HG03378 (cell line): ENCODE results near the gene NIPSNAP3A.
A peak's percentile ranks its signal among the peaks of the same experiment; 100 is the strongest.
"Not testable (repeated sequence)": the region's sequence is repeated elsewhere in the genome, so short reads cannot be mapped to it uniquely, and the experiment has no call there.

Source experiments
- ATAC-seq: cut with Tn5 transposase; IDR thresholded peaks from one replicate; pipeline ENCODE4 v1.9.1; 2021; ENCODE audit warnings: mild to moderate bottlenecking, moderate library complexity; ENCODE audit not compliant: unreplicated experiment

The NIPSNAP3A gene

DNA sequence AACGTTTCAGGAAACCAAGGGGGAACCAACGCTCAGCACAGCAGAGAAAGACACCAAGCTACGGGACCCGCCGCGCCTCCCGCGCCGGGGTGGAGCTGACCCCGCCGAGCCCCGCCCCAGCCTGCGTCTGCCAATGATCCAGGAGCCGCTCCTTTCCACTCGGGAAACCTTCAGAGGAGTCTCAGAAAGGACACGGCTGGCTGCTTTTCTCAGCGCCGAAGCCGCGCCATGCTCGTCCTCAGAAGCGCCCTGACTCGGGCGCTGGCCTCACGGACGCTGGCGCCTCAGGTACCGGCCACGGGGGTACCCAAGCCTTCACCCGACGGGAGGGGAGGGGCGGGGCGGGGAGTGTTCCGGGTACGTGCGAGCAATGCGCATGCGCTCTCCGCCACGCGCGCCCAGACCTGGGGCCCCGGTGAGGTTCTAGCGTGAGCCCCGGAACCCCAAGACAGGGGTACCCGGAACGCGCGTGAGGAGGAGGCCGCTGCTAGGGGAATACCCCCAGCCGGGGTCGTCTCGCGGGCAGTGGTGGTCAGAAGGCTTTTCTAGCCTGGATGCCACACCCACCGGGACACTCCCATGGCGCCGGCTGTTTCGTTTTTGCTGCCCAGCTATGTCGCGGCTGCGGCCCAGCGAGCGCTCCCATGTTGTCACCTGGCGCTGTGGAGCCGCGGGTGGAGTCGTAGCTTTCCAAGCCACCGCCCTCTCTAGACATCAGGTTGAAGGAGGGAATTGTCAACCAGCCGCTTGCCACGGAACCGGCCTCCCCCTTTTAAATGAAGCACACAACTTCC is at the start of gene NIPSNAP3A:
Gene NIPSNAP3A, plus strand, starts transcription at position 119 of the 794 bp plus-strand sequence. Its CDS starts 110 bp downstream, at position 229.
- peak; percentile 75 for ATAC-seq

DNA sequence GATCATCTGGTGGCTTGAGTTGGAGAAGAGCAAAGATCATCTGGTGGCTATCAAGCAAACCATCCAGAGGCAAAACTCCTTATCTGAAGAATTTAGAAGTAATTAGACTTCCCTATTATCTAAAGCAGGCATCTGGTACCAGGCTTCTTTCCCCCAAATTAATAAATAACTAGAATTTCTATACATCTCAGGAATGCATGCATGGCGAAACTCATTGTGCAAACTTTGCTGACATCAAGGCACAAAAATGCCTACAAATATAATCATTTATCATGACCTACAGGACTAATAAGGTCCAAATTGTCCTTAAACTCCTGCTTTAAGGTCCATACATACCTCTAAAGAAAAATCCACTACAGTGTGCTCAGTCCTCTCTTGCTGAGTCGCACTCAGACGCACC is 47.2 kb upstream of the NIPSNAP3A start:
- ATAC-seq: no peak

DNA sequence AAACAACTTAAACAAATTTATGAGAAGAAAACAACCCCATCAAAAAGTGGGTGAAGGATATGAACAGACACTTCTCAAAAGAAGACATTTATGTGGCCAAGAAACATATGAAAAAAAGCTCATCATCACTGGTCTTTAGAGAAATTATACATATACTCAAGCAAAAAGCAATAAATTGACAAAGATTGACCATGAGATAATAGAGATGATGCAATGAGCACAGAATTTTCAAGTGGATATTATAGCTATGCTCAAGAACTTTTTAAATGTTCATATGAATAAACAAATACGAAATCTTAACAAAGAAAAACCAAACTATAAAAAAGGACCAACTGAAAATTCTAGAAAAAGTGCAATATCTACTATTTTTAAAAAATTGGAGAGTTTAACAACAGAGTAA is 38.7 kb upstream of the NIPSNAP3A start:
- not testable (repeated sequence) for ATAC-seq

GRCh38 chr9:104711604-104712003 is 35.9 kb upstream of the NIPSNAP3A start:
- ATAC-seq: no peak

DNA sequence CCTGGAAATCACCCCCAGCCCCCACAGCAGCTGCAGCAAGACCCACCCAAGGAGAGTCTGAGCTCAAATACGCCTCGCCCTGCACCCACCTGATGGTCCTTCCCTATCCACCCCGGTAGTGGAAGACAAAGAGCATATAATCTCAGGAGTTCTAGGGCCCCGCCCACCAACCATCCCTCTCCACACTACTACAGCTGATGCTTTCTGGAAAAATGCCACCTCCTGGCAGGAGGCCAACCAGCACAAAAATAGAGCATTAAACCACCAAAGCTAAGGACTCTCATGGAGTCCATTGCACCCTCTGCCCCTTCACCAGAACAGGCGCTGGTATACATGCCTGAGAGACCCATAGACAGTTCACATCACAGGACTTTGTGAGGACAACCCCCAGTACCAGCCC is 22.5 kb upstream of the NIPSNAP3A start:
- ATAC-seq: no peak

DNA sequence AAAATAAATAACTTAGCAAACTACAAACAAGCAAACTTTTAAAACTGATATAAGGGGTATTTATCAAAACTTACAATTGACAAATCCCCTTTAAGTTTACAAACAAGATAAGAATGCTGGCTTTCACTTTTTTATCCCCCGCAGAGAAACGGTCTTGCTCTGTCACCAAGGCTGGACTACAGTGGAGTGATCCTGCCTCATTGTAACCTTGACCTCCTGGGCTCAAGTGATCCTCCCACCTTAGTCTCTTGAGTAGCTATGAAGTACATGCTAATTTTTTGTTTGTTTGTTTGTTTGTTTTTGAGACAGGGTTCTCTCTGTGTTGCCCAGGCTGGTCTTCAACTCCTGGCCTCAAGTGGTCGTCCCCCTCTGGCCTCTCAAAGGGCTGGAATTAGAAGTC is 9.0 kb upstream of the NIPSNAP3A start:
- no peak for ATAC-seq

GRCh38 chr9:104740621-104741020 is 6.9 kb upstream of the NIPSNAP3A start:
- no peak for ATAC-seq

GRCh38 chr9:104743376-104743985 is 4.0 kb upstream of the NIPSNAP3A start:
- peak; percentile 60 for ATAC-seq

GRCh38 chr9:104745852-104746251 is 1.6 kb upstream of the NIPSNAP3A start:
- no peak for ATAC-seq

- no peak for ATAC-seq
These were observed 1.2 kb upstream of the NIPSNAP3A start for GRCh38 chr9:104746285-104746684.

DNA sequence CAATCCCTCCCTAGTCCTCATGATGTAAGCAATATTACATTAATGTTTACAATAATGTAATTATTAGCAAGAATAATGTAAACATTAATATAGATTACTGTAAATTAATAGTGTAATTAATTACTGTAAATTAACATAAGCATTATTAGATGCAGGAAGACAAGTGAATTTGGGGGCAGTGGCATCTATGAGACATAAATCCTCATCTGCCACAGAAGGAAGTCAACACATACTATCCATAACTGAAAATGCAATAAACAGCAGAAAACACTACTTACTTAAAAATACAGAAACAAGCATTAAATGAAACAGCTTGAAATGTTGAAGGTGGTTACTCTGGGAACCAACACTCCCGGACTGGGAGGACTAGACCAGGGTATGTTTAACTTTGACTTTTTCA is 685 bp upstream of the NIPSNAP3A start:
- ATAC-seq: no peak

DNA sequence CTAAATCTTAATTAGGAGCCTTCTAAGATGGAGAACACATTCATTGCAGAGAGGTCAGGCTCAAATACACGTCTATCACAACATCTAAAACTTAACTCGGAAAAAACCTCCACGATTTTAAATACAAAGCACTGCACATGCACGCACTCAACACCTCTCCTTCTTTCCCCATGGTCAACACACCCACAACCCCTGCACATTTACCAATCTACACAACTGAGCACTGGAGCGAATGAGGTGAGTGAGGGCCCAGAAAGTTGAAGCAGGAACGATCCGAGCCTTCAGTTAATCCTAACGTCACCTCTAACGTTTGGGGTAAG is 278 bp upstream of the NIPSNAP3A start:
- no peak for ATAC-seq

GRCh38 chr9:104748359-104749031 is 1.0 kb downstream of the NIPSNAP3A start:
- ATAC-seq: peak; percentile 0

- peak; percentile 37 for ATAC-seq
These were observed 2.8 kb downstream of the NIPSNAP3A start for GRCh38 chr9:104750185-104750767.

DNA sequence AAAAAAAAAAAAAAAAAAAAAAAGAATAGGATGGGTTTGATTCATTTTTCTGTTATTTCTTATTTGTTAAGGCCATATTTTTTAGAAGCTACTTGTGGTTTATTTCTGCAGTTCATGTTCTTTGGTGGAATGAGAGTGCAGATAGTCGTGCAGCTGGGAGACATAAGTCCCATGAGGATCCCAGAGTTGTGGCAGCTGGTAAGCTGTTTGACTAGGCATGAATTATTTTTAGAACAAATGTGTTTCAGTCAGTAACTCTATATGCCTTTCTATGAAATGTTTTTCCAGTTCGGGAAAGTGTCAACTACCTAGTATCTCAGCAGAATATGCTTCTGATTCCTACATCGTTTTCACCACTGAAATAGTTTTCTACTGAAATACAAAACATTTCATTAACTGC is 11.5 kb downstream of the NIPSNAP3A start:
- peak; percentile 49 for ATAC-seq

GRCh38 chr9:104765138-104765537 is 17.7 kb downstream of the NIPSNAP3A start:
- ATAC-seq: peak; percentile 44

DNA sequence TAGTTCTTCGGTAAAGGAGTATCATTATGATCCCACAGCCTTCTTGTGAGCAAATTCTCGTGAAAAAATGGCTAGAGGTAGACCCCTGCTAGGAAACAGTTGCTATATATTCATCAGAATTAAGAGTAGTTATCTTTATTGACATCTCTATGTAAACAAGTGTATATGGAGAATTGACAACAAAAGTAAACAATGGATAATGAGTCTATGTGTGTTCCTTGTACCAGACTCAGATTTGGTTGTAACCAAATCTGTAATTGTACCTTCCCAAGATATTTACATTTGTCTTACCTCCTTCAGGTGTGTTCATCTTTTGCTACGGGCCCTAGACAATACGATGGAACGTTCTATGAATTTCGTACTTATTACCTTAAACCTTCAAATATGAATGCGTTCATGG is 18.5 kb downstream of the NIPSNAP3A start:
- ATAC-seq: no peak

DNA sequence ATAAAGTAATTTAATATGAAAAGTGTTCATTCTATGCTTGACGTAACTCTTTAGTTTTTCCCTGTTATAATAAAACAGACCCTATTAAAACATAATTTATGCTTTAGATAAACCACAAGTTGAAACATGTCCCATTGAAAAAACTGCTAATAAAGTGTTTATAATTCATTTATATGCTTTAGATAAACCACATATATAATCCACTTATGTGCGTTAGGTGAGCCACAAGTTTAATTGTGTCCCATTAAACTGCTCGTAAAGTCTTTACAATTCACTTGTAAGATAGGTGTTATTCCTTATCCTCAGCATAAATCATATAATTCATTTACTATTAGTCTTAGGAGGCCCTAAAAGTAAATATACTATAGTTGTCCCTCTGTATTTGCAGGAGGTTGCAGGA is 20.0 kb downstream of the NIPSNAP3A start:
- no peak for ATAC-seq

- not testable (repeated sequence) for ATAC-seq
These were observed 21.5 kb downstream of the NIPSNAP3A start for GRCh38 chr9:104769029-104769428.

GRCh38 chr9:104769655-104770054 is 22.2 kb downstream of the NIPSNAP3A start:
- ATAC-seq: peak; percentile 40

DNA sequence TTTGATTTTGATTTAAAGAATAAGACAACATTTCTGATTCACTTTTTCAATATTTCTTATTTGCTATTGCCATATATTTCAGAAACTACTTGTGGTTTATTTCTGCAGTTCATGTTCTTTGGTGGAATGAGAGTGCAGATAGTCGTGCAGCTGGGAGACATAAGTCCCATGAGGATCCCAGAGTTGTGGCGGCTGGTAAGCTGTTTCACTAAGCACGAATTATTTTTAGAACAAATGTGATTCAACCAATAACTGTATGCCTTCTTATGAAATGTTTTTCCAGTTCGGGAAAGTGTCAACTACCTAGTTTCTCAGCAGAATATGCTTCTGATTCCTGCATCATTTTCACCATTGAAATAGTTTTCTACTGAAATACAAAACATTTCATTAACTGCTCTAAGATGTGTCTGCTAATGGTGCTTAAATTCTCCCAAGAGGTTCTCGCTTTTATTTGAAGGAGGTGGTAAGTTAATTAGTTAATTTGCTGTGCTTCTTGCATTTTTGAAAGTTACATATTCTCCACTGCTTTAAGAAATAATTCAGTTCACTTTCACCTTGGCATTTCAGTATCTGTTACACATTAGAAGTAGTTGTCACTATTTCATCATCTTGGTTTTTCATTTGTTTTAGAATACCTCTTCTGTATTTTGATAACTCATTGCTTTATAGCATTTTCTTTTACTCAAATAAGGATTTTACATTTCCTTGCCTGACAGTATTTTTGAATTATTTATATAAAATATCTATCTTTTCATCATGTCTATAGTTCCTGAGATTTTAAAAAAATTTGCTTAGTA is 25.4 kb downstream of the NIPSNAP3A start:
- ATAC-seq: peak; percentile 42
